ENCODE results near the gene TBC1D2.

TBC1D2 gene

DNA sequence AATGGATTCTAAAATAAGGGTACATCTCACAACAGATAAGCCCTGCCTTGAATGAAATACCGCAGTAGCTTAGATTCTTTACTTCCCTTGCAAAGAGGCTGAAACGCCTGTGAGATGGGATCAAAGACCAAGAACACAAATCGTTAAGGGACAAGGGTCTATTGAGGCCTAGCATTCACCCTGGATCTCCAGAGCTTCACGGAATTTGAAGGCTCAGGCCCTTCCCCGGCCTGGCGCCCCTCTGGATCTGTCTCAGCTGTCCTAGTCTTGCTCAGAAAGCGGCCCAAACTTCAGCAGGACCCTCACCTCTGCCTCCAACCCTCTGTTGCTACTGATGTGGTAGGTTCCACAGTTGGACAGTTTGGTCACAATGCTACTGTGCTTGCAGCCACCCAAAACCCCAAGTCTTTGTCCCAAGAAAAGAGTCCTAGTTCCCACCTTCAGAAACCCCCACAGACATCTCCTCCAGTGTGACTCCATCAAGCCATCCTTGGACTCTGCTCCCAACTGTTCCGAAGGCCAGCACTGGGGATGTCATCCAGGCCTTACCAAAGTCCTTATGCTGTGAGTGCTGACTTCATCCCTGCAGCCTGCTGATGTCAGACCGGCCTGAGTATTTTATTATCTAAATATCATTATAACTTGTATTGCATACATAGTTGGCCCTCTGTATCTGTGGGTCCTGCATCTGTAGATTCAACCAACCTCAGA lies 72.4 kb downstream of the TBC1D2 start:
- no peak overlapping the region for H3K4me2 ChIP-seq (ENCODE audit: insufficient read depth, low read length)
- TF ChIP-seq EZH2 (IDR thresholded peaks at IDR 0.05; ENCODE audit: borderline replicate concordance, low read depth, low read length, severe bottlenecking) (no peak), CTCF (IDR thresholded peaks at IDR 0.05; ENCODE audit: borderline replicate concordance, extremely low read depth, low read length, poor library complexity, severe bottlenecking) (no peak)
- no peak overlapping the region for H2AFZ ChIP-seq (ENCODE audit: low read depth, low read length)
- H3K79me2 ChIP-seq (ENCODE audit: insufficient read depth, low read length) = no peaks in the 10 kb centered on the region
- DNase-seq (no peak), ATAC-seq (ENCODE audit: insufficient read depth, low read depth) (no peak)
- no peaks in the 10 kb centered on the region for H3K27me3 ChIP-seq (ENCODE audit: insufficient read depth, low read length, poor library complexity)
- no peak overlapping the region for H3K9ac ChIP-seq (ENCODE audit: low read depth, low read length)
- H4K20me1 ChIP-seq (ENCODE audit: insufficient read depth, low read length) = no peaks in the 10 kb centered on the region
- H3K4me1 ChIP-seq (ENCODE audit: insufficient read depth, low read length) = no peaks in the 10 kb centered on the region
- no peak overlapping the region for H3K4me3 ChIP-seq (ENCODE audit: low read depth in 1 of 2, low read length in 2 of 2)
- H3K27ac ChIP-seq (ENCODE audit: low read length) = no peak overlapping the region
- no peaks in the 10 kb centered on the region for H3K36me3 ChIP-seq (ENCODE audit: insufficient read depth, low read length)
- H3K9me3 ChIP-seq (ENCODE audit: insufficient read depth, low read length, severe bottlenecking) = no peaks in the 10 kb centered on the region

DNA sequence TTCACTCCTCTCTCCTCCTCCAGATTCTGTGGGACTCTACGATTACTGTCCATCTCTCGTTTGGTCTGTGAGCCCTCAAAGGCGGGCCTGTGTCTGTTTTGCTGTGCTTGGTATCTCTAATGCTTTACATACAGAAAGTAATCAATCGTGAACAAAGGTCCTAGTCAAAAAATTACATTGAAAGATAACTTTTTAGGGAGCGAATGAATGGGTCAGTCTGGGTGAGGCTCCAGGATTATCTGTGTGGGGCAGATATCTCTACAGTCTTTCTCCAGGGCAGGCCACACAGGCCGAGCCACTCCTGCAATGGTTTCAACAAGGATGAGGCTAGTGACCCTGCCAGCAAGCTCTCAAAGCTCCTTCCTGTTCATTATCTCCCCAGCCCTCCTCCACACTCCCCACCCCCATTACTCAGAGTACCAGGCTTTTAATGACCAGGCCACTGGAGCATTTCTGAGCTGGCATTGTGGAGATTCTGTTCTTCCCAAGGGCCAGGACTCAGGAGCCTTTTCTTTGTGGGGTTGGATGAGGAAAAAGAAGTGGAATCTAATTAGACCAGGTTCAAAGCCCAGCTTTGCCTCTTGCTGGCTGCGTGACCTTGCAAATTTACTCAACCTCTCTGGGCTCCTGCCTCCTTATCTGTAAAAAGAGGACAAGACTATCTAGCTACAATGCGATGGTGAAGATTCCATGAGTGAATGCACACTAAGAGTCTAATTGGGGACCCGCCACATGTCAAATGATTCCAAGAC lies 73.2 kb downstream of the TBC1D2 start:
- Histone ChIP-seq H4K20me1 (ENCODE audit: insufficient read depth, low read length) (no peaks in the 10 kb centered on the region), H3K79me2 (ENCODE audit: insufficient read depth, low read length) (no peaks in the 10 kb centered on the region), H2AFZ (ENCODE audit: low read depth, low read length) (no peak overlapping the region), H3K9me3 (ENCODE audit: insufficient read depth, low read length, severe bottlenecking) (no peaks in the 10 kb centered on the region), H3K4me2 (ENCODE audit: insufficient read depth, low read length) (no peak overlapping the region), H3K36me3 (ENCODE audit: insufficient read depth, low read length) (no peaks in the 10 kb centered on the region), H3K4me1 (ENCODE audit: insufficient read depth, low read length) (no peaks in the 10 kb centered on the region), H3K9ac (ENCODE audit: low read depth, low read length) (no peak overlapping the region), H3K4me3 (ENCODE audit: low read depth in 1 of 2, low read length in 2 of 2) (no peak overlapping the region), H3K27me3 (ENCODE audit: insufficient read depth, low read length, poor library complexity) (no peaks in the 10 kb centered on the region), H3K27ac (ENCODE audit: low read length) (no peak overlapping the region)
- ATAC-seq (ENCODE audit: insufficient read depth, low read depth) (no peak), DNase-seq (no peak)
- TF ChIP-seq CTCF (IDR thresholded peaks at IDR 0.05; ENCODE audit: borderline replicate concordance, extremely low read depth, low read length, poor library complexity, severe bottlenecking) (no peak), EZH2 (IDR thresholded peaks at IDR 0.05; ENCODE audit: borderline replicate concordance, low read depth, low read length, severe bottlenecking) (no peak)

- DNase-seq (no peak), ATAC-seq (ENCODE audit: insufficient read depth, low read depth) (no peak)
- no peak overlapping the region for H3K4me3 ChIP-seq (ENCODE audit: low read depth in 1 of 2, low read length in 2 of 2)
- no peak overlapping the region for H3K9ac ChIP-seq (ENCODE audit: low read depth, low read length)
- no peaks in the 10 kb centered on the region for H4K20me1 ChIP-seq (ENCODE audit: insufficient read depth, low read length)
- no peaks in the 10 kb centered on the region for H3K36me3 ChIP-seq (ENCODE audit: insufficient read depth, low read length)
- no peak overlapping the region for H3K27ac ChIP-seq (ENCODE audit: low read length)
- no peak for TF ChIP-seq CTCF (IDR thresholded peaks at IDR 0.05; ENCODE audit: borderline replicate concordance, extremely low read depth, low read length, poor library complexity, severe bottlenecking)
- TF ChIP-seq EZH2 (IDR thresholded peaks at IDR 0.05; ENCODE audit: borderline replicate concordance, low read depth, low read length, severe bottlenecking) = no peak
- H2AFZ ChIP-seq (ENCODE audit: low read depth, low read length) = no peak overlapping the region
- no peaks in the 10 kb centered on the region for H3K9me3 ChIP-seq (ENCODE audit: insufficient read depth, low read length, severe bottlenecking)
- H3K4me2 ChIP-seq (ENCODE audit: insufficient read depth, low read length) = no peak overlapping the region
- no peaks in the 10 kb centered on the region for H3K27me3 ChIP-seq (ENCODE audit: insufficient read depth, low read length, poor library complexity)
- H3K79me2 ChIP-seq (ENCODE audit: insufficient read depth, low read length) = no peaks in the 10 kb centered on the region
- H3K4me1 ChIP-seq (ENCODE audit: insufficient read depth, low read length) = no peaks in the 10 kb centered on the region
Measured at GRCh38 chr9:98181746-98182068, 73.7 kb downstream of the TBC1D2 start.
